Activated CD8-positive, alpha-beta memory T cell treated with anti-CD3 and anti-CD28 coated beads, Interleukin-2, amount 50 U/mL, for 1 hour (primary cell): ENCODE measurements around the gene ABCF2.

ENCODE experiments used
- DNase-seq: peaks from one replicate; pipeline ENCODE4 v3.0.0-alpha.2; 2020; ENCODE audit errors: extremely low read depth

ABCF2 gene

DNA sequence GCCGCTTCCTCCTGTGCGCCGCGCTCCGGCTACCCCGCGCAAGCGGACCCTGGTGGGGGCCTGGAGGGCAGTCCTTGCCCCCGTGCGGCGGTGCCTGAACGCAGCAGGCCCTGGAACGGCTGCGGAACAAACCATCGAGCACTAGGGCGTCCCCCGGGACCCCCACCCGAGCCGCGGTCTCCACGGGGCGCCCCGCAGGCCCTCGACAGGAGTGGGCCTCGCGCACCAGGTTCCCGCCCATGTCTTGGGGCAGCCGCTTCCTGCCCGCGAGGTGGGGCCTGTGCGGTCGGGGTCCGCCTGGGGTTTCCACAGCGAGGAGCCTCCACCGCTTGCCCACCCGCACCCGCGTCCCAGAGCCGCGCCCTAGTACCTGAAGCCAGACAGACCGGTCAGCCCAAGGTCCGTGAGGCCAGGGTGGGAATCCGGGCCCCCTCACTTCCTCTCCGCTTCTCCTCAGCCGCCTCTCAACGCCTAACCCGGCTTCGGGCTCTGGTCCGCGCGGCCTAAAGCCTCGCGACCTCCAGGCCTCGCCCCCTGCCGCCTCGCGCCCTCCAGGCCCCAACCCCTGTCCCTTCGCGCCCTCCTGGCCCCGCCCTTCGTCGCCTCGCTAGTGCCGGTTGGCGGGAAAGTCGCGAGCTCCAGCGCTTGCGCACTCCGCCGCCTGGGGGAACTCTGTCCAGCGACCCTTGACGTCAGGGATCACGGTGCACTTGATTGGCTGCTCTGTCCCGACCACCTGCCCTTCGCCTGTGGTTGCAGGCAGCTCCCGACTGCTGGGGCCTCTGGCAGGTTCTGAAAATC lies 52.6 kb downstream of the ABCF2 start:
- peak; percentile 9 for DNase-seq

DNA sequence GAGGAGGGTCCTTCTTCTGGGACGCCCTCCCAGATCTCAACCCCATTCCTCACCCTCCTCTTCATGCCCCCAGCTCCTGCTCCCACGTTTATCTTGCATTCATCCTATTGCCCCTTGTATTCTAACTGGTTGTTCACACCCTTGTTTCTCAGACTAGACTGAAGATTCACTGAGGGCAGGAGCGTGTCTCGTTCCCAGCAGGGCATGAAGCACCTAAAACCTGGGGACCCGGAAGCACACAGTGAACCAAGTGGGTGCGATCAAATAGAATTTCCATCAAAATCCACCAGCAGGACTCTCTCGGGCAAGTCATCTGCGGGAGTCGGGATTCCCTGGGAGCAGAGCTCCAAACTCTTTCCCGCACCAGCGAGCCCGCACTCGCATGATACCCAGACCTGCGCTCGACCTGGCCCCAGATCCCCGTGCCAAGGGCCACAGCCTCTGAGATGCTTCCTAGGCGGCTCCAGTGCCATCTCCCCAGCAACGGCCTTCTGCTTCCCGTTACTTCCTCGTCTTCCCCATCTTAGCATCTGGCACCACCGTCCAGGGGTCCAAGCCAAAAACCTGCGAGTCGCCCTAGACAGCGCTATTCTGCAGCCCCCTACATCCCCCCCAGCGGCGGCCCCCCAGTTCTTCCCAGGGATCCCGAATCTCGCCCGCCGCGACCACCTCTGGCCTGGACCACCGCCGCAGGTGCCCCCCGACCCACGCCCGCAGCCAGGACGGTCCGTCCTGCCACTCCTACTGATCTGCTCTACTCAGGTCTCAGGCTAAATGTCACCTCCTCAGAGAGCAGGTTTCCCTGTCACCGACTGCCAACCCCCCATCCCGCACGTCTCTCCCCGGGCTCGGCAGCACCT lies 53.4 kb downstream of the ABCF2 start:
- no peak for DNase-seq

DNA sequence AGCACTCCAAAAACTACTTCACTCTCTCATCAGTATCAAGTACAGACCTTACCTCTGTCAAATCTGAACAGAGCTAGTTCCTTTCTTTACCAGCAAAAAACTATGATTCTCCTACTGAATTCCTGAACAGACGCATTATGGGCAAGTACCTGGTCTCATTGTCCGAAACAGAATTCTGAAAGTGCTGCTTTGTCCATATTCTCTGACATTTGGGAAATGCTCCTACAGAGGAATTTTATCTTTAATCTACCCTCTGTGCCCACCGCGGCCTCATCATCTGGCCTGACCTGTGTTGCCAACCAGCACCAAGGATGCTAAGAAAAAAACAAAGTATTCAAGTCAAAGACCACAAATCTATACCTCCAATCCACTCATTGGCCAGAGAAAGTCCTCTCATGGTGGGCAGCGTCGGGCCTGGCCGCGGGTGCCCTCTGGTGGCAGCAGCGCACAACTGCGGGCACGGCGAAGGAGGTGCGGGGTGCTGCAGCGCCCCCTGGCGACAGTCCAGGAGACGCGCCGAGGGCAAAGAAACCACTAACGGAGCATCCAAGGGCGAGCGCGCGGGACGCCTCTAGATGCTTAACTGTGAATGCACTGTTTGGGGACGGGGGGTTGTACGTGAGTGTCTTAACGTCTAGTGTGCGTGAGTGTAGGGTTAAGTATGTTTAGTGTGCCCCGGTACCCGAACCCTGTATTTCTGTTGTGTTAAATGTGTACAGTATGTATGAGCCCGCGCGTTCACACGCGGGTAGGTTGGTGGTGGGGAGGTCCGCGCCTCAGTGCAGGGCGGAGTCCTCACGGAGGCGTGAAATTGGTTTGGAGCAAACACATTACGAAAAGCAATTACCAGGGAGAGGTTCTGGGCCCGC lies 54.5 kb downstream of the ABCF2 start:
- DNase-seq, result peak; percentile 35

DNA sequence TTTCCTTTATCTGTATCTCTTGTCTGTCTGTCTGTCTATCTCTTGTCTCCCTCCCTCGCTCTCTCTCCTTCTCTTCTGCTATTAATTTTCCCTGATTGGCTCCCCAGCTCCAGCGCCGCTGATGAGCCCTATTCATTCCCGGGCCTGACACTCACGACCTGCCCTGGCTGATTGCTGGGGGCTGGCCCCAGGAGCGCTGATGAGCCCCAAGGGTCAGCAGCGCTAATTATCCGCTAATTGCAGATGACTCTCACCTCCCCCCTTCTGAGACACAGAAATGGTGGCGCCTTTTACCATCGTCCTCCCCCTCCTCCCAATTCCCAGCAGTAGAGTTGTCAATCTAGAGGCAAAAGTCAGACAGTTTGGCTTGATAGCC lies 58.2 kb downstream of the ABCF2 start:
- no peak for DNase-seq

DNA sequence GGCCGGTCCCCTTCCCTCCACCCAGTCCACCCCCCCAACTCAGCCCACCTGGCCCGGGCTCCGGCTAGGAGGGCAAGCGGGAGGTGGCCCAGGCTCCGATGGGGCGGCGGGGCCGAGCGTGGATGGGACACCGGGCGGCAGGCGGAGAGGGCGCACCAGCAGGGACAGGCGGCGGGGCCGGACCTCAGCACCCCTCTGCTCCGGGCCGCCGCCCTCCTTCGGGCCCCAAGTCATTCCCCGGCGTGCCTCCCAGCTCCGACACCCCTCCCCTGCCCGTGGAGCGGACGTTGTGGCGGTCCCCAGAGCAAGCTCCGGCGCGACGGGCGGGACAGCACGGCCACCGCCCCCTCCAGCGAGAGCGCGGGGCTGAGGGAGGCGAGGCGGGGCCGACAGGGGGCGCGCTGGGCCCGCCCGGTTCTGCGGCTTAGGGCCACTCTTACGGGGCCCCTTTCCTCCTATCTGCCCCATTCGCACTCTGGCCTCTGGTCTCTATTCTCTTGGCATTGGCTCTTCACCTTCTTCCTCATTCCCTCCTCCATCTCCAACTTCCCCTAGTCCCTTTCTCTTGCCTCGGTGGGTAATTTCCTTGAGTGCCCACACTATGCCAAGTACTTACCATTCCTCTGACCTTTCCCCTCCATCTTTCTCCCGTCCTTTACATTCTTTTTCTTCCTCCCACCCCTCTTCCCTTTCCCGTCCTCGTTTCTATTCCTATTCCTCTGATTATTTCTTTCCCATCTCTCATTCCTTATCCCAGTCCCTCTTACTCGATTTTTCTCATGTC lies 58.8 kb downstream of the ABCF2 start:
- no peak for DNase-seq

DNA sequence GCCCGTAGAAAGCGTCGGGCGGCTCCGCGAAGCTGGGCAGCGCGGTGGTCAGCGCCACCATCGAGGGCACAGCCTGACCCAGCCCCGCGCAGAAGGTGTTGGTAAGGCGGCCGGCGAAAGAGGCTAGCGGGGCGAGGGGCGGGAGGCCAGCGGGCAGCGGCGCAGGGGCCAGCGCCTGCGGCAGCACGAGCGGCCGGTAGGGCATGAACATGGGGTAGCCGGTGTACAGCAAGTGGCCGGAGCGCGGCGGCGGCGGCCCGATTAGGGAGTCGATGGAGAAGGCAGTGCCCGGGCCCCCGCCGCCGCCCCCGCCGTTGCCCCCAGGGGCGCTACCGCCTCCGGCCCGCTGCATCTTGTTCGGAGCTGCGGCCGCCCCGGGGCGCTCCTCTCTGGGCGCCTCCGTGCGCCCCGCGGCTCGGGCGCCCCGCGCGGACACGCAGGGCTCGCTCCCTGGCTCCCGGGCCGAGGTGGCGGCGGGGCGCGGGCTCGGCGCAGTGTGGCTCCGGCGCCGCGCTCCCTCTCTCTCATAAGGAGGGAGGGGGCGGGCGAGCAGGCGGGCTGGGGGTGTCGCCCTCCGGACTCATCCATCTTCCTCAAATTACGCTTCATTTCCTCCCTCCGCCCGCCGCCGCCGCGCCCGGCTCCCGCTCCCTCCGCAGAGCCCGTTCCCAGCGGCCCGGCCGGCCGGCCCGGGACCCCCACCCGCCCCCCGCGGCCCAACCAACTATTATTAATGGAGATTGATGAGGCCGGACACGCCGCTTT lies 59.6 kb downstream of the ABCF2 start, which contains the start of gene GBX1:
Gene GBX1, minus strand, starts transcription at position 498 of the 765 bp plus-strand sequence. Its CDS starts 146 bp downstream, at position 352.
- DNase-seq, result no peak

DNA sequence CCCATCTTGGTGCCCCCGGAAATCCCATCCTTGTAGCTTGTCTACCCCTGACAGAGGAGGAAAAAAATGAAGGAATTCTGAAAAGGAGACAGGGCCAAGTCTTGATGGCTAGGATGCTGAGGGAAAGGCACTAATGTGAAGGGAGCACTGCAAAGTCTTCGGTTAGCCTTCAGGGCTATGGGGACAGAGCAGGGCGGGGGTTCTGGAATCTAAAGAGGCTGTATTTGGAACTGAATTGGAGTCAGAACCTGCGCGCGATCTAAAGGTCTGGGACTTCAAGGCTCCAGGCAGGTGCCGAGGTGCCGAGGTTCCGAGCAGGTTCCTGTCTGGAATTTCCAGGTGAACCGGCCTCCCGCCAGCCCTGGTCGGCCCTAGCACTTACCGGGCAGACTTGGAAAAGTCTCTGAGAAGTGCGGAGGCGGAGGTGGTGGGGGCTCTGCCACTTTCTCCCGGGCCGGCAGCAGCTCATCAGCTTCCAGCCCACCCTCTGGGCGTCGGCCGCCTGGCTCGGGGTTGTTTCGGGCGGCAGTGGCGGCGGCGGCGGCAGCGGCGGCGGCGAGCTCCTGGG lies 60.3 kb downstream of the ABCF2 start:
- no peak for DNase-seq
